HG02852 (cell line): Measurements from ENCODE around the gene RRP1B.
"Not testable (repeated sequence)": the region's sequence is repeated elsewhere in the genome, so short reads cannot be mapped to it uniquely, and the experiment has no call there.

ENCODE experiments used
- ATAC-seq: cut with Tn5 transposase; IDR thresholded peaks from one replicate; pipeline ENCODE4 v1.9.1; 2021; ENCODE audit warnings: mild to moderate bottlenecking, moderate library complexity; ENCODE audit not compliant: unreplicated experiment

The RRP1B gene

DNA sequence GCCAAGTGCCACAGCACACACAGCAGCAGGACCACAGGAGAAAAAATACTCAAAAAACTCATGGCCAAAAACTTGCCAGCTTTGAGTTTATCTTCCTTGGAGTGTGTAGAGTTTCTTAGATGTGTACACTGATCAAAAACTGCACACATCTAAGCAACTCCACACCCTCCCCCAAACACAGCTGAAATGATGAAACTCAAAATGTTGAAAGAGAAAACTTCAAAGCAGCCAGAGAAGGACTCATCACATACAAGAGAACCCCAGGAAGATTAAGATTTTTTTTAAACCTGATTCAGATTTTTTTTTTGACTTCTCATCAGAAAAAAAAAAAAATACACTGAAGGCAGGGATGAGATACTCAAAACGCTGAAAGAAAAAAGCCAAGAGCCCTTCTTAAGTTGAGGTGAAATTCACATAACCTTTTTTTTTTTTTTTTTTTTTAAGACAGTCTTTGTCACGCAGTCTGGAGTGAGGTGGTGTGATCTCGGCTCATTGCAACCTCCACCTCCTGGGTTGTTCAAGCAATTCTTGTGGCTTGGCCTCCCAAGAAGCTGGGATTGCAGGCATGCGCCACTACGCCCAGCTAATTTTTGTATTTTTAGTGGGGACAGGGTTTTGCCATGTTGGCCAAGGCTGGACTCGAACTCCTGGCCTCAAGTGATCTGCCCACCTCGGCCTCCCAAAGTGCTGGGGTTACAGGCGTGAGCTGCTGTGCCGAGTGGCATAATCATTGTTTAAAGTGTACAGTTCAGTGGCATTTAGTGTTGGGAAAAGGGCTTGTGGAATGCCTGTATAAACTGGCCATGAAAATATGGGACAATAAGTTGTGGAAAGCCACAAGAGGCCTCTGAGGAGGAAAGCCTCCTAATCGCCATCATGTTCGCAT, 38.6 kb downstream of the RRP1B start:
- ATAC-seq: no peak

DNA sequence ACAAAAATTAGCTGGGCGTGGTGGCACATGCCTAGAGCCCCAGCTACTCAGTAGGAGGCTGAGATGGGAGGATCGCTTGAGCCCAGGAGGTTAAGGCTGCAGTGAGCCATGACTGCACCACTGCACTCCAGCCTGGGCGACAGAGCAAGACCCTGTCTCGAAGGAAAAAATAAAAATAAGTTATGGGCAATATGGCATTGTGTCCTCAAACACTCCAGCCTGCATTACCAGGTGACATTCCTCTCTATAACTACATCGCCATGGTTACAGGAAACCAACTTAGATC, 40.1 kb downstream of the RRP1B start:
- ATAC-seq: not testable (repeated sequence)

DNA sequence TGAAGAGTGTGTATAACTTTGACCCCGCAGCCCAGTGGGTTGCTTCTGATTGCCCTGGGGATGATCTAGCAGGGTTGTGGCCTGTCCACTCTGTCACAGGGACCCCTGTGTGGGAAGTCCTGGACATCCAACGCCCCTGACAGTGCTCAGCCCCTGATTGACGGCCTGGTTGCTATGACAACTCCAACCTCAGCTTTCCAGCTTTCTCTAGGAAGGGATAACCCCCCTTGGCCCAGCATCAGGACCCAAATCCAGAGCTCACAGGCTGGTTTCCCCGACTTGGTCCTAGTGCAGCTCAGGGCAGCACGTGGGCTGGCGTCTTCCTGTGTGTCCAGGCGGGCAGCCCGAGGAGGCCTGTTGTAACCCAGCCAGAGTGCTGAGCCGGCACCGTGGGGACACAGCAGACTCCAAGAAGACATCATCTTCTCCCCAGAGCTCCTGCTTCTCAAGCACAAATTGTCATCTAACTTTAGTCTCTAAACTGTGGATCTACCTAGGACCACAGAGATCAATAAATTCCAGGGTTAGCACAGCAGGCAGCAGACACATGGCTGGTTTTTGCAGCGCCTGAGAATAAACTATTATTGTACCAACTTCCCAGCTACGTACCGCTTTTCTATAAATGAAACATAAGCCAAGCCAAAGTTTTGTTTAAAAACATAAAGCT, 40.7 kb downstream of the RRP1B start:
- no peak for ATAC-seq

DNA sequence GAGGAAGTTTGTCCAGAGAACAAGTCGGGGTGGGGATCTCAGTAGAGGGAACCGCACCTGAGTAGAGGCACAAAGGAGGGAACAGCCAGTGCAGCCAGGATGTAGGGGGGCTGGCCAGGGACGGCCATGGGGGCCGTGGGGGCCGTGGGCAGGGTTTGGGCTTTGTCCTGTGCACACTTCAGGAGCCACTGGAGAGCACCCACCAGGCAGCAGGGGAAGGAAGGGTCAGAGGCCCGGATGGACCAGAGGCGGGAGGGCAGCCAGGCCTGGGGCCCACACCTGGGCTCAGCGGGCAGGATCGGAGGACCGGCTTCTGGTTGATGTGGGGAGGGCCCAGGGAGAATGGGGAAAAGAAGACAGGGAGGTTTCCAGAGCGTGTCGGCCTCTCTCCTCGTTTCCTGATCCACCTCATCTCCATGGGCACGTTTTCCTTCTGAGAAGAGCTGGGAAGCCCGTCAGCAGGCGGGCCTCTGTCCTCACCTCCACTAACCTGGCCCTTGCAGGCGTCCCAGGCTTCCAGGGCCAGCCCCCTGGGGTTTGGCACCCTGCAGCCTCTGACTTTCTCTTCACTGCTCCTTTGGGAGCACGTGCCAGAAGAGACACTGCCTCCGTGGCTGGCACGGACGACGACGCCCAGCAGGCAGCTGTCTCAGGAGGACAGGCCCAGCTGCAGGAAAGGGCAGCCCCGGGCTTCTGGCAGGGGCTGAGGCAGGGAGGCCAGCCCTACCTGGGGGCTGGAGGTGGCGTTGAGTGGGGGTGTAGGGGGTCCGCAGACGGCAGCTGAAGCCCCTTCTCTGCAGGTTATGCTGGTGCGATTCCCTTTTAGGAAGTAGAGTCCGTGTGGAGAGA, 42.8 kb downstream of the RRP1B start:
- ATAC-seq: no peak

DNA sequence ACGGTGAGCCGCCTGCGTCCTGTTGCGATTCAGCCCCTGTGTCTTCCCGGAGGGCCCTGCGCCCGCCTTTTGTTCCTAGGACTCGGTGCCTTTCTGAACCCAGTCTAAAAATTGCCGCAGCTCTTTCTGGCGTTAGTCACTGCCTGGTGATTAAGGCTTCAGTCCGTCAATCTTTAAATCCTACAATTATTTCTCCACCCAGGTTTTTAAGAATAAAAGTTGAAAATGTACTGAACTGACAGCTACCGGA, 43.4 kb downstream of the RRP1B start:
- ATAC-seq: no peak

DNA sequence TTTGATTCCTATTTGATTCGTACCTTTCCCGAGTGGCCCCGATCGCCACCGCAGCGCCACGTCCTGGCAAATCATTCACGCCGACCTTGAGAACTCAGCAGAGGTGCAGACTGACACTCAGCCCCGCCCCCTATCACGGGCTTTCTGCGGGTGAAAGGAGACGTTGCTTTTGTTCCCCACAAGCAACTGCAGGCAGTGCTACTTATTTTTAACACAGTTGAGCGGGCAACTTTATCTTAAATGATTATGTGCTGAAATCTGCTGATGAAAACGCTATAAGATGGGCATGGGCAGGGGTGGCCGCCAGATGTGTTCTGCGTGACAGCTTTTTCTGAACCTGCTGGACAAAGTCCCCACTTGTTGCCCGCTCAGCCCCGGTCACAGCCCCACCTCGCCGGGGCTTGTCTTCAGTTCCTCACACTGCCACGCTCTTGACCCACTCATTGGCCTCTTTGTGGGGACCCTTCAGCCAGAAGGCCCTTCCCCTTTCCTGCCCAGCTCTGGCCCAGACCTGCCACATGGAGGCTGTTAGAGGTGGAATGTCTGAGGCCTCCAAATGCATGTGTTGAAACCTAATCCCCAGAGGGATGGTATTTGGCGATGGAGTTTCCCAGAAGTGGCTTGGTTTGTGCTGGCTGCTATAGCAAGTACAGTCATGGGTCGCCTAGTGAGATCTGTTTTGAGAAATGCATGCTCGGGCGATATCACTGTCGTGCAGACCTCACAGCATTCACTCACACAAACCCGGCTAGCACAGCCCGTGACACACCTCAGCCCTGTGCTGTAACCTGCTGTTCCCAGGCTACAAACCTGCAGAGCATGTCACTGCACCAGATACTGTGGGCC, 43.9 kb downstream of the RRP1B start:
- ATAC-seq: no peak

DNA sequence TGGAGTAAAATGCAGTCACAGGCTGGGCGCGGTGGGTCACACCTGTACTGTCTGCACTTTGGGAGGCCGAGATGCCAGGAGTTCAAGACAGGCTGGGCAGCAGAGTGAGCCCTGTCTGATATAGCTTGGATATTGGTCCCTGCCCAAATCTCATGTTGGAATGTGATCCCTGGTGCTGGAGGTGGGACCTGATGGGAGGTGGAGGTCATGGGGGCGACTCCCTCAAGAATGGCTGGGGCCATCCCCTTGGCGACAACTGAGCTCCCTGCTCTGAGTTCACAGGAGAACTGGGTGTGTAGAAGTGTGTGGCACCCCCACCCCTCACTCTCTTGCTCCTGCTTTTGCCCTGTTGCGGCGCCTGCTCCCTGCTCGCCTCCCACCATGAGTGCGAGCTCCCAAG, 48.1 kb downstream of the RRP1B start:
- no peak for ATAC-seq

DNA sequence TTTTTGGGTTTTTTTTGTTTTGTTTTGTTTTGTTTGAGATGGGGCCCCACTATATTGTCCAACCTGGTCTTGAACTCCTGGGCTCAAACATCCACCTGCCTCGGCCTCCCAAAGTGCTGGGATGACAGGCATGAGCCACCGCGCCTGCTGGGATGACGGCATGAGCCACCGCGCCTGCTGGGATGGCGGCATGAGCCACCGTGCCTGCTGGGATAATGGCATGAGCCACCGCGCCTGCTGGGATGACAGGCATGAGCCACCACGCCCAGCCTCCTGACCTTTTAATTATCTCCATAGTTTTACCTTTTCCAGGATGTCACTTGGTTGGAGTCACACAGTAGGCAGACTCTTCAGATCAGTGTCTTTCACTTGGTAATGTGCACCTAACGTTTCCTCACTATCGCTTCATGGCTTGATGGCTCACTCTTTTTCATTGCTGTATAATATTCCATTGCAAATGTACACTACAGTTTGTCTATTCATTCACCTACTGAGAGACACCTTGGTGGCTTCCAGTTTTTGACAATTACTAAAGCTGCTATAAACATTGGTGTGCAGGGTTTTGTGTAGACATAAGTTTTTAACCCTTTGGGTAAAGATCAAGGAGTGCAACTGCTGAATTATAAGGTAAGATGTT, 49.5 kb downstream of the RRP1B start:
- no peak for ATAC-seq

DNA sequence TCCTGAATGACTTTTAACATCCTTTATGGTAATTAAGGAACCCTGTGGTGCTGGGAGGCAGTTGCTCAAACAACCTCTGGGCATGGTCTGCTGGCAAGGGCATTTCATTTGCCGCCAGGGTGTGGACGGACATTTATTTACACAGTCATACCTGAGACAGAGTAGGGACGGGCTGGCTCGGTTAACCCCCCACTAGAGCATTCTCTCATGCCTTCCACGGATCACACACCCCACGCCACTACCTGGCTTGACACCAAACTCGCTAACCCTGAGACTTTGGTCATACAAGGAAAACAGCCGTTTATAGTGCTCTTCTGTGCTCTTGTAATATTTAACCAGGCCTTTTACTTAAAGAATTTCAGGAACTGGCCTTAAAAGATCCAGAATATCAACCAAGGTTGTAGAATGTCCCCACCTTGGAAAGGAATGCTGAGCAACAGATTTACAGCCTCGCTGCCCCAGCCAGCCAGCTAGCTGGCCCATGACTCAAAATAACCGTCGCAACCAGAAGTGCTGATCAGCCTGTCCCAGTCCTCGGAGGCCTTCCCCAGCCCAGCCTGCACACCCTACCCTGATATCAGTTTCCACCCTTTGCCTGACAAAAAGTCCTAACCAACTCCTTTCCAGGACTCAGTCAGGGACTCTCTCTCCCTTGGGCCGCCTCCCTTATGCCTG, 53.0 kb downstream of the RRP1B start:
- ATAC-seq: no peak

DNA sequence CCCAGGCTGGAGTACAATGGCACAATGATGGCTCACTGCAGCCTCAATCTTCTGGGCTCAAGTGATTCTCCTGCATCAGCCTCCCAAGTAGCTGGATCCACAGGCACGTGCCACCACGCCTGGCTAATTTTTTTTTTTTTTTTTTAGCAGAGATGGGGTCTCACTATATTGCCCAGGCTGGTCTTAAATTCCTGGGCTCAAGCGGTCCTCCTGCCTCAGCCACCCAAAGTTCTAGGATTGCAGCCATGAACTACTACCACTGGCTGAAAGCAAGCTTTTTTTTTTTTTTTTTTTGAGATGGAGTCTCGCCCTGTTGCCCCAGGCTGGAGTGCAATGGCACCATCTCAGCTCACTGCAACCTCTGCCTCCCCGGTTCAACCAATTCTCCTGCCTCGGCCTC, 53.8 kb downstream of the RRP1B start:
- ATAC-seq: not testable (repeated sequence)

DNA sequence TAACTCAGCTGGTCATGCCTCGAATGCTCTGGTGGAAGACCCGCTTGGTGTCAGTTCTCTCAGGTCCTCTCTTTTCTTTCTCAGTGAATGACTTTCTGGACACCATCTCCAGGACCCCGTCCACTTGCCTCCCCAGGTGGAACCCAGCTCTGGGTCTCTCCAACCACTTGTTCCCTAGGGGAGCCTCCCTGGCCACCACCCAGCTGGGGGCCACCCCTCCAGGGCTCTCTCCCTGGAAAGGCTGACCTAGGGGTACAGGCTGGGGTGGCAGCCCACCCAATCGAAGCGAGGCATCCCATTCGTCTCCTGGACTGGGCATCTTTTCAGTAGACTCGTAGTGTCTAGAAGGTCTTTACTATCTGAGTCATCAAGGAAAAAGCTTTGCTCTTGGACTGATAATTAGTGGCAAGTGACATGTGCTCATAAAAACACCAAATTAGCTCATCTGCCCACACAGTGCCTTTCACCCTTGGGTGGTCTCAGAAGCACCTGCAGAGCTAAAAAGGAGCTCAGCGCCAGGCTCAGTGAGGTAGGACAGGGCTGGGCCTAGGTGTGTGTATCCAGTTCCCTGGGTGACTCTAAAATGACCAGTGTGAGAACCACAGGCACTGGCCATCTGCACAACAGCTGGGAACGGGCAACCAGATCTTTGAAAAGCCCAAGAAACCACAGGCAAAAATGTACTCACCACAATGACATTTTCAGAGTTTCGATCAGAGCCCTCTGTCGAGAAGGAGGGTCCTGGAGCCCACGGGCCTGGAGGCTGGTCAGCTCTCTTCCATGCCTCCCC, 57.2 kb downstream of the RRP1B start:
- peak; percentile 27 for ATAC-seq

DNA sequence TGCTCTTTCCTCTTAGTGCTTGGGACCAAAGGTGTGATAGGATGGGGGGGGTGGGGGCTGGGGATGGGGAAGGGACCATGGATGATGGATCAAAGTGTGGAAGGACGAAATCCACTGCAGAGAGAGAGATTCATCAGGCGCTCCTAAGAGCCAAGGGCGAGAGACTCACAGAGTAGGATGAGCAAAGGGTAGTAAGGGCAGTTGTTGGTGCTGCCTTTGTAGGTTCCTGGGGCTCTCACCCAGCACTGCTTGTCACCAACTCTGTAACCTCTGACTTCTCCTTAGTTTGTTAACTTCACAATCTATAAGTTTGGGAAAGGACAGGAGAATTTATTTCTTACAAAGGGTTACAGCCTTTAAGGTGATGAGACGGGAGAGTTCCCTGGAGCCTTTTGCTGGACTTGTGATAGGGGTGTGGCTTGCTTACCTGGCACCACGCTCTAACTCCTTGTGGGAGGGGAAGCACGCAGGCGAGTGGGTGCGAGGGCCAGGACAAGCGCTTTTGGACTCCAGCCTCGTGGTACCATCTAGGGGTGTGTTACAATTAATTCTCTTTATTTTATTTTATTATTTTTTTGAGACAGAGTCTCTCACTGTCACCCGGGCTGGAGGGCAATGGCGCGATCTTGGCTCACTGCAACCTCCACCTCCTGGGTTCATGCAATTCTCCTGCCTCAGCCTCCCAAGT, 58.0 kb downstream of the RRP1B start:
- ATAC-seq: no peak

DNA sequence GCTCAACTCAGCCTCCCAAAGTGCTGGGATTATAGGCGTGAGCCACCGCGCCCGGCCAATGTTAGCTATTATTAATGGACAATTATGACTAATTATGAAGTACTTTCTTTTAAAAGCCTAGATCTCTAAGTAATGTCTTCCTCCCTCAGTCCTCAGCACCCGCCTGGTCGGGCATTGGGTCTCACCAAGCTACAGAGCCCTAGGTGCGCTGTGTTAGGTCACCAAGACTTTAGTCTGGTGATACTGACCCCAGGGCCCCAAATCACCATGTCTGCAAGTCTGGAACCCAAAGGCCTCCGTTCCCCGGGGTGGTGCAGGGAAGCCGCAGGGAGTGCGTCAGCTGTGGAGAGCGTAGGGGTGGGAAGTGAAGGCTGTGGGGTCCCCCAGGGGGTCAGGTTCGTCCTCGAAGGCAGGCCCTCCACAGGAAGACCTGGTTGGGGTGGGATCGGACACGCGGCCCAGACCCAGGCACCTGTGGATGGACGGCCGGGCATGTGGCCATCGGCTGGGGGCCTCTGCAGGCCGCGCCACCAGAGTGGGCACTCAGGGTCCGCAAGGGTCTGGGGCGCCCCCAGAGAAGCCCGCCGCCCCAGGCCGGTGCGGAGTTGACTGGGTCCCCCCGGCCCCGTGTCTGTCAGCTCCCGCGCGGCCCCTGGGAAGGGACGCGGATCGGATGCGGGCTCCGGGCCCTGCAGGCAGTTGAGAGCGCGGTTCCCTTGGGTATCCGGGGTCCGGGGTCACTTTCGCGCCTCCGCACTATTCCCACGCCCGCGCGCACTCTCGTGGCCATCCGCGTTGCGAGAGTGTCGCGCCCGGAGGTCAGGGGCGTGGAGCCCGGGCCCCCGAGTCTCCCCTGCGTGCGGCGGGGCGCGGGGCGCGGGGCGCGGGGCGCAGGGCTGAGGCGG, 58.9 kb downstream of the RRP1B start:
- ATAC-seq: no peak

DNA sequence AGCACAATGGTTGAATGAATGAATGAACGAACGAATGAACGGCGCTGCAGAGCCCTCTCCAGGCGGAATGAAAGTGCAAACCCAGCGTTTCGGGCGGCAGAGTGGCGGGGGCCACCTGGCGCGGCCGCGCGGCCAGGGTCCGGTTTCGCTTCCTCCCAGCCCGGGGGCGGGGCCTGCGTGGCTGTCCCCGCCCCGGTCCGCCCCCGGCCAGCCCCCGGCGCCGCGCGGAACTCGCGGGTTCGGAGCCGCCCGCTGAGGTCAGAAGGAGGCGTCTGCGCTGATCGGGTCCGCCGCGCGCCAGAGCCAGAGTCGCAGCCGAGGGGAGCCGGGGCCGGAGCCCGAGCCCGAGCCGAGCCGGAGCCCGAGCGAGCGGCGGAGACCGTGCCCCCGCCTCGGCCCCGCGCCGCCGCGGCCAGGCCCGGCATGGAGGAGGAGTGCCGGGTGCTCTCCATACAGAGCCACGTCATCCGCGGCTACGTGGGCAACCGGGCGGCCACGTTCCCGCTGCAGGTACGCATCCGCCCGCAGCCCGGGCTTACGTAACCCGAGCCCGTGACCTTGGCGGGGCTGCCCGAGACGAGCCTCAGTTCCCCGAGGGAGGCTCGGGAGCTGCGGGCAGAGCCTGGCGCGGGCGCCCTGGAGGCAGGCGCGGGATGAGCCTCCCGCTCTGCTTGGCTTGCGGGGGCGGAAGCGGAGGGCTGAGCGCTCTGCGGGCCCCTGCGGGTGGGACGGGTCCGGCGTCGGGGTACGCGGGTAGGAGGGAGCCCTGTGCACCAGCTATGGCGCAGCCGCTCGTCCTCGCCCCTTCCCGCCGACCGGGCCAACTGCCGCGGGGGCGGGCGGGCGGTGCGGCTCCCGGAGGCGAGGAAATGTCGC, 59.8 kb downstream of the RRP1B start, which contains the start of gene PDXK:
PDXK (plus strand) TSS at position 258 of the 876 bp plus-strand sequence; CDS start at position 424, 166 bp downstream.
- ATAC-seq: peak; percentile 70

DNA sequence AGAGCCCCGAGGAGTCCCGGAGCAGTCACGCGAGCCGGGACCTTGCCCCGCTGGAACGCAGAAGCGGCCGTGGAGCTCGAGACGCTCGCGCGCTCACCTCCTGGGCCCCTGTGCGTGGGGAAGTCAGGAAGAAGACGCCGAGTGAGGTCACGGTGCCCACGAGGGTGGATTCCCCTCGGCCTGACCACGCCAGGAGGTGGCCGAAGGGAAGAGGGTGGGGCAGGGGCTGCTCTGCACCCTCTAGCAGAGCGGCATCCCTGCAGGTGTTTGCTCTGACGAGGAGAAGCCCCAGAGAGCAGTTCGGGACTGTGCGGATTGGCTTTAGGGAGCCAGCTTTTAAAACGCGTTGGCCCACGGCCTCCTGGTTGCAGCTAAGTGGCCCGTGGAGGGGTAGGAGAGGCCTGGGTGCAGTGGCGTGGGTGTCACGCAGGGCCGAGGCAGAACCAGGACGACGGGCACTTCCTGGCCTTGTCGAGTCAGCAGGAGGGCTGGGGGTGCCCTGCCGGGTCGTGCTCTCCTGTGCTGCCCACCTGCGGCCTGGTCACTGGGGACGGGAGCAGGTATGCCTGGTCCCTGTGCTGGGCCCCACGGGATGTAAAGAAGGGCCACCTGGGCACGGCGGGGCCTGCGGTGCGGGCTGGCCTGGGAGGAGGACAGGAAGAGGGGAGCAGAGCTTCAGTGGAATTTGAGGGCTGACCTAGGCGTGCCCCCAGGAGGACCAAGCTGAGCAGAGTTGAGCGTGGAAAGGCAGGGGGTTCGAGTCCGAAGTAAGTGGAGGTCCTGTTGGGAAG, 60.6 kb downstream of the RRP1B start:
- ATAC-seq: peak; percentile 7
